ENCODE data around the gene UGGT1. TPM values are rescaled to one million over a fixed set of nuclear protein-coding genes. Genes with fewer than 3 reads are reported as not detected.

UGGT1 gene
- total RNA-seq, 1 experiment from 2014 or later: 74.1 TPM

GRCh38 chr2:128169094-128169493, 78.1 kb downstream of the UGGT1 start:
- no peaks in the 10 kb centered on the region for H3K9me3 ChIP-seq (ENCODE audit: low read depth, low read length, poor library complexity, severe bottlenecking)
- BruUV-seq (replicated peaks): no TSS peak
- TF ChIP-seq EZH2 (IDR thresholded peaks at IDR 0.05; ENCODE audit: borderline replicate concordance, low read depth, low read length, poor library complexity, severe bottlenecking): no peak
- TF ChIP-seq, protein P1, sequence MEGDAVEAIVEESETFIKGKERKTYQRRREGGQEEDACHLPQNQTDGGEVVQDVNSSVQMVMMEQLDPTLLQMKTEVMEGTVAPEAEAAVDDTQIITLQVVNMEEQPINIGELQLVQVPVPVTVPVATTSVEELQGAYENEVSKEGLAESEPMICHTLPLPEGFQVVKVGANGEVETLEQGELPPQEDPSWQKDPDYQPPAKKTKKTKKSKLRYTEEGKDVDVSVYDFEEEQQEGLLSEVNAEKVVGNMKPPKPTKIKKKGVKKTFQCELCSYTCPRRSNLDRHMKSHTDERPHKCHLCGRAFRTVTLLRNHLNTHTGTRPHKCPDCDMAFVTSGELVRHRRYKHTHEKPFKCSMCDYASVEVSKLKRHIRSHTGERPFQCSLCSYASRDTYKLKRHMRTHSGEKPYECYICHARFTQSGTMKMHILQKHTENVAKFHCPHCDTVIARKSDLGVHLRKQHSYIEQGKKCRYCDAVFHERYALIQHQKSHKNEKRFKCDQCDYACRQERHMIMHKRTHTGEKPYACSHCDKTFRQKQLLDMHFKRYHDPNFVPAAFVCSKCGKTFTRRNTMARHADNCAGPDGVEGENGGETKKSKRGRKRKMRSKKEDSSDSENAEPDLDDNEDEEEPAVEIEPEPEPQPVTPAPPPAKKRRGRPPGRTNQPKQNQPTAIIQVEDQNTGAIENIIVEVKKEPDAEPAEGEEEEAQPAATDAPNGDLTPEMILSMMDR (conservative IDR thresholded peaks at IDR 0.05; ENCODE audit: low read depth, low read length): no peak
- no peak overlapping the region for H3K4me3 ChIP-seq (ENCODE audit: low read depth, low read length, poor library complexity, severe bottlenecking)
- H3K36me3 ChIP-seq (ENCODE audit: insufficient read depth, low read length, poor library complexity, severe bottlenecking): peaks cover 73% of the 10 kb centered on the region
- H3K4me1 ChIP-seq (ENCODE audit: insufficient read depth, low read length, poor library complexity, severe bottlenecking): peaks cover 16% of the 10 kb centered on the region
- intact Hi-C loops (cut with micrococcal nuclease; ENCODE audit: unreplicated experiment): no loop called here
- DNase-seq (ENCODE audit: low spot score): no peak
- no peak overlapping the region for H3K27ac ChIP-seq (ENCODE audit: low read depth, low read length, poor library complexity, severe bottlenecking)
- POLR2A ChIA-PET (ENCODE audit: low non-redundant PET): no interaction called here
- H3K27me3 ChIP-seq (replicated peaks; ENCODE audit: insufficient read depth, low read depth, low read length, poor library complexity): no peaks in the 10 kb centered on the region
- CTCF ChIA-PET: interaction anchor here (0.6 kb wide), 1 partner anchor 578 kb away, joined by 3 read pairs; no protein-coding TSS in a partner anchor

DNA sequence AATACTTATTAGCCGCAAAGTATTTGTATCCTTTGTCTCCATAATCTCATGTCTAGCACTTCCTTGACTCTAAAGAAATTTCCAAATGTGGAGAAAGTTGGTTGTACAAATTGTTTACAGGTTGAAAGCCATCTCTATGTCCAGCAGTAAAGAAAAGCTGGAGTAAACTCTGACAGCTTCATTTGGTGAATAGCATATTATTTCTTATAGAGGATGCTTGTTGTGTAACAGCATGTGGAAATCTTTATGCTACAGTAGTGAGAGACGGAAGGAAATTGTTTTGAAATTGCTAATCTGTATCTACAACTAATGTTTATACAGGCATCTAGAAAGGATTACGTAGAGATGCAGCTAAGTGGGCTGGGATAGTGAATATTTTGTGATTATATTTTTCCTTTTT, 78.5 kb downstream of the UGGT1 start:
- TF ChIP-seq, protein P1 (conservative IDR thresholded peaks at IDR 0.05; ENCODE audit: low read depth, low read length): no peak
- no peak for TF ChIP-seq EZH2 (IDR thresholded peaks at IDR 0.05; ENCODE audit: borderline replicate concordance, low read depth, low read length, poor library complexity, severe bottlenecking)
- no peaks in the 10 kb centered on the region for H3K27me3 ChIP-seq (replicated peaks; ENCODE audit: insufficient read depth, low read depth, low read length, poor library complexity)
- BruUV-seq (replicated peaks): no TSS peak
- no peaks in the 10 kb centered on the region for H3K9me3 ChIP-seq (ENCODE audit: low read depth, low read length, poor library complexity, severe bottlenecking)
- peaks cover 76% of the 10 kb centered on the region for H3K36me3 ChIP-seq (ENCODE audit: insufficient read depth, low read length, poor library complexity, severe bottlenecking)
- CTCF ChIA-PET: interaction anchor here (0.6 kb wide), 1 partner anchor 578 kb away, joined by 3 read pairs; no protein-coding TSS in a partner anchor
- intact Hi-C loops (cut with micrococcal nuclease; ENCODE audit: unreplicated experiment): no loop called here
- POLR2A ChIA-PET (ENCODE audit: low non-redundant PET): no interaction called here
- no peak overlapping the region for H3K4me3 ChIP-seq (ENCODE audit: low read depth, low read length, poor library complexity, severe bottlenecking)
- H3K27ac ChIP-seq (ENCODE audit: low read depth, low read length, poor library complexity, severe bottlenecking): no peak overlapping the region
- DNase-seq (ENCODE audit: low spot score): peak; percentile 31
- peaks cover 16% of the 10 kb centered on the region for H3K4me1 ChIP-seq (ENCODE audit: insufficient read depth, low read length, poor library complexity, severe bottlenecking)

- ChIA-PET CTCF (no interaction called here), POLR2A (ENCODE audit: low non-redundant PET) (no interaction called here)
- TF ChIP-seq, protein P1 (conservative IDR thresholded peaks at IDR 0.05; ENCODE audit: low read depth, low read length): no peak
- TF ChIP-seq EZH2 (IDR thresholded peaks at IDR 0.05; ENCODE audit: borderline replicate concordance, low read depth, low read length, poor library complexity, severe bottlenecking): no peak
- Histone ChIP-seq H3K36me3 (ENCODE audit: insufficient read depth, low read length, poor library complexity, severe bottlenecking) (peaks cover 76% of the 10 kb centered on the region), H3K4me1 (ENCODE audit: insufficient read depth, low read length, poor library complexity, severe bottlenecking) (peaks cover 16% of the 10 kb centered on the region), H3K9me3 (ENCODE audit: low read depth, low read length, poor library complexity, severe bottlenecking) (no peaks in the 10 kb centered on the region), H3K4me3 (ENCODE audit: low read depth, low read length, poor library complexity, severe bottlenecking) (no peak overlapping the region), H3K27me3 (replicated peaks; ENCODE audit: insufficient read depth, low read depth, low read length, poor library complexity) (no peaks in the 10 kb centered on the region), H3K27ac (ENCODE audit: low read depth, low read length, poor library complexity, severe bottlenecking) (peak overlapping the region; percentile 15)
- BruUV-seq (replicated peaks): no TSS peak
- no peak for DNase-seq (ENCODE audit: low spot score)
- intact Hi-C loops (cut with micrococcal nuclease; ENCODE audit: unreplicated experiment): loop anchor here (10.0 kb wide), 1 partner anchor 155 kb away; no protein-coding TSS in a partner anchor
These were observed 79.1 kb downstream of the UGGT1 start for GRCh38 chr2:128169933-128170709.
